ENCODE measurements around the gene BANF2. TPM values are rescaled to one million over a fixed set of nuclear protein-coding genes. Genes with fewer than 3 reads are reported as not detected.

The BANF2 gene
- total RNA-seq, 1 experiment from 2014 or later: not detected

GRCh38 chr20:17735959-17736621, 36.3 kb downstream of the BANF2 start:
- Histone ChIP-seq H3K9ac (ENCODE audit: low read length) (no peak overlapping the region), H3K4me2 (ENCODE audit: low read length) (no peak overlapping the region), H3K79me2 (ENCODE audit: insufficient read depth, low read length) (no peaks in the 10 kb centered on the region), H3K4me1 (ENCODE audit: control insufficient read depth in 1 of 2, insufficient read depth in 2 of 2, low read length in 2 of 2) (no peaks in the 10 kb centered on the region), H3K4me3 (replicated peaks in 1 of 2; ENCODE audit: low read depth in 1 of 2, low read length in 2 of 2) (no peak overlapping the region), H4K20me1 (ENCODE audit: insufficient read depth) (no peaks in the 10 kb centered on the region), H3K9me2 (ENCODE audit: insufficient read depth) (no peaks in the 10 kb centered on the region), H3K27ac (ENCODE audit: low read depth, low read length) (no peak overlapping the region), H3K36me3 (ENCODE audit: control insufficient read depth in 1 of 2, insufficient read depth in 2 of 2, low read length in 2 of 2) (no peaks in the 10 kb centered on the region), H2AFZ (ENCODE audit: low read depth, low read length, poor library complexity, severe bottlenecking) (no peak overlapping the region), H3K27me3 (ENCODE audit: insufficient read depth, low read length) (no peaks in the 10 kb centered on the region), H3K9me3 (ENCODE audit: control insufficient read depth in 1 of 2, insufficient read depth in 1 of 2, low read depth in 1 of 2, low read length in 2 of 2) (peaks cover 4 to 5% of the 10 kb centered on the region in 2 experiments; a peak in 2 of 4 replicates)
- no TSS peak for BruUV-seq (replicated peaks)
- DNase-seq (ENCODE audit: low read depth, low spot score) (no peak), ATAC-seq (no peak)
- CTCF ChIA-PET: no interaction called here
- RAD21 ChIA-PET (ENCODE audit: low non-redundant PET in 1 of 2, low total read pairs in 2 of 2, uncharacterized antibody in 2 of 2, unreplicated experiment in 2 of 2): no interaction called here
- intact Hi-C loops (cut with micrococcal nuclease): no loop called here
- POLR2A ChIA-PET: no interaction called here
- TF ChIP-seq EZH2phosphoT487 (IDR thresholded peaks at IDR 0.05; ENCODE audit: borderline replicate concordance): no peak

DNA sequence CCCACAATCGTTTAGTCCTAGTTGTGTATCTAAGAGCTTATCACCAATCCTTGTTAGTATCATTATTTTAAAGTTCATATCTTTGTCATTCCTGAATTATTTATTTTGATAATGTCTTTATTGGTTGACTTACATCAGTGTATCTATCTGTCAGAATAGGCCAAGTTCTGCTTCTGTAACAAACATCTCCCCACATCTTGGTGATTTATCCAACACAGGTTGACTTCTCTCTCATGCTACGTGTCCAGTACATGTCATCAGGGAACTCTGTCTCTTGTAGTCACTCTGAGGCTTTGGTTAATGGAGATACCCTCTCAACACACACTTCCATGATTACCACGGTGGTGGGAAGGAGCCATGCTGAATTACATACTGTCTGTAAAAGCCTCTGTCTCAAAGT, 38.4 kb downstream of the BANF2 start:
- H3K27ac ChIP-seq (ENCODE audit: low read depth, low read length): no peak overlapping the region
- CTCF ChIA-PET: no interaction called here

More for the DNA sequence above, 38.4 kb downstream of the BANF2 start:
- no peaks in the 10 kb centered on the region for H3K79me2 ChIP-seq (ENCODE audit: insufficient read depth, low read length)
- H3K27me3 ChIP-seq (ENCODE audit: insufficient read depth, low read length): no peaks in the 10 kb centered on the region
- no TSS peak for BruUV-seq (replicated peaks)
- H3K36me3 ChIP-seq (ENCODE audit: control insufficient read depth in 1 of 2, insufficient read depth in 2 of 2, low read length in 2 of 2): no peaks in the 10 kb centered on the region
- DNase-seq (ENCODE audit: low read depth, low spot score): no peak
- ATAC-seq: no peak
- intact Hi-C loops (cut with micrococcal nuclease): no loop called here
- no peak overlapping the region for H2AFZ ChIP-seq (ENCODE audit: low read depth, low read length, poor library complexity, severe bottlenecking)
- H3K4me3 ChIP-seq (replicated peaks in 1 of 2; ENCODE audit: low read depth in 1 of 2, low read length in 2 of 2): no peak overlapping the region
- TF ChIP-seq EZH2phosphoT487 (IDR thresholded peaks at IDR 0.05; ENCODE audit: borderline replicate concordance) (no peak), CBX3 (IDR thresholded peaks at IDR 0.05; ENCODE audit: low read depth) (no peak), EGR1 (IDR thresholded peaks at IDR 0.05; ENCODE audit: low read depth) (no peak), ATF3 (IDR thresholded peaks at IDR 0.05) (no peak), RAD21 (IDR thresholded peaks at IDR 0.05; ENCODE audit: low read depth) (no peak), ZFX (IDR thresholded peaks at IDR 0.05) (no peak), ZBTB33 (IDR thresholded peaks at IDR 0.05; ENCODE audit: extremely low read depth, insufficient replicate concordance, low read length) (no peak), POLR2AphosphoS5 (IDR thresholded peaks at IDR 0.05; ENCODE audit: low read depth, low read length) (no peak)
- no peaks in the 10 kb centered on the region for H4K20me1 ChIP-seq (ENCODE audit: insufficient read depth)
- ChIA-PET RAD21 (ENCODE audit: low non-redundant PET in 1 of 2, low total read pairs in 2 of 2, uncharacterized antibody in 2 of 2, unreplicated experiment in 2 of 2) (no interaction called here), POLR2A (no interaction called here)
- H3K9ac ChIP-seq (ENCODE audit: low read length): no peak overlapping the region
- no peaks in the 10 kb centered on the region for H3K4me1 ChIP-seq (ENCODE audit: control insufficient read depth in 1 of 2, insufficient read depth in 2 of 2, low read length in 2 of 2)
- peaks cover 4 to 5% of the 10 kb centered on the region in 2 experiments; a peak in 2 of 4 replicates for H3K9me3 ChIP-seq (ENCODE audit: control insufficient read depth in 1 of 2, insufficient read depth in 1 of 2, low read depth in 1 of 2, low read length in 2 of 2)
- no peaks in the 10 kb centered on the region for H3K9me2 ChIP-seq (ENCODE audit: insufficient read depth)
- no peak overlapping the region for H3K4me2 ChIP-seq (ENCODE audit: low read length)

All from HCT116 (cell line).